Endothelial cell of hepatic sinusoid (primary cell): ENCODE results near the gene MYOT.

ENCODE experiments used
- in situ Hi-C: cut with HindIII; loops from 2 replicates; pipeline ENCODE4 v1.10.0; 2017; ENCODE audit warnings: low sequenced_read_pairs

The MYOT gene

GRCh38 chr5:137867664-137868063 lies at the start of gene MYOT:
MYOT (plus strand) TSS chr5:137867860; CDS start chr5:137870652, 2,792 bp downstream.
- in situ Hi-C loops: no loop called here

GRCh38 chr5:137819766-137820165 lies 47.9 kb upstream of the MYOT start:
- in situ Hi-C loops: no loop called here

- in situ Hi-C loops: no loop called here
Observed at GRCh38 chr5:137822158-137822764, 45.4 kb upstream of the MYOT start.

GRCh38 chr5:137822984-137823383 lies 44.7 kb upstream of the MYOT start:
- in situ Hi-C loops: no loop called here

DNA sequence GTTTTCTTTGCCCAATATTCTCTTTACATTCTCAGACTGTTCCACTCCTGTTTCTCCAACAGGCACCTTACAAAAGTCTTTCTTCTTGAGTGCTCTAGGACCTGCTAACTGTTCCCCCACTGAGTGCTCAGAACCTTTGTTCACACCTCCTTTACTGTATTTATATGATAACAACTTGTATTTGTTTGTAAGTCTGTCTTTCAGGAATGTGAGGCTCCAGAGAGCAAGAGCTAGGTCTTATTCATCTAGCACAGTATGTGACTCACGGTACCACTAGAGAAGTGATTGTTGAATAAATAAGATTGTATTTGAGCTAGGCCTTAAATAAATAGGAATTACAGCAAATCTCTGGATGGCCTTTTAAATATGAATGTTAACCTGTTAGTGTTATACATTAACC lies 42.5 kb upstream of the MYOT start:
- in situ Hi-C loops: no loop called here

GRCh38 chr5:137826067-137826466 lies 41.6 kb upstream of the MYOT start:
- in situ Hi-C loops: no loop called here

GRCh38 chr5:137828180-137828579 lies 39.5 kb upstream of the MYOT start:
- in situ Hi-C loops: no loop called here

GRCh38 chr5:137828664-137829063 lies 39.0 kb upstream of the MYOT start:
- in situ Hi-C loops: no loop called here

GRCh38 chr5:137831105-137831504 lies 36.6 kb upstream of the MYOT start:
- in situ Hi-C loops: no loop called here

- in situ Hi-C loops: no loop called here
Observed at GRCh38 chr5:137831526-137831925, 36.1 kb upstream of the MYOT start.

GRCh38 chr5:137832416-137832815 lies 35.2 kb upstream of the MYOT start:
- in situ Hi-C loops: no loop called here

DNA sequence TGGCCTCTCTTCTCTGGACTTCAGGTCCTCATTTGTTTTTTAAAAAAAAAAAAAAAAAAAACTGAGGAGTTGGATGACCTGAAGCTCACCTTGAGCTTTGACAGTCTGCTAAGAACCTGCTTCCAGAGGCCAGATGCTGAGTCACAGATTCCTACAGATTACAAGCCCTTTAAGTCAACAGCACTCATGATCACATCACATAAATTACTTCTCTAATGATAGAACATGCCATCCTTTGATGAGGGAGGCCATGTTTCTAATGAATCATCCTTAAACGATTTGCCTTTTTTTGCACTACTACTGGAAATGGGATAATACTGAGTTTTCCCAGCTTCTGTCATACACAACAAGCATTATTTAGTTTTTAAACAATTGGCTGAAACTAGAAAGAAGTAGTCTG lies 34.2 kb upstream of the MYOT start:
- in situ Hi-C loops: no loop called here

- in situ Hi-C loops: no loop called here
Observed at GRCh38 chr5:137834498-137835049, 33.1 kb upstream of the MYOT start.

- in situ Hi-C loops: no loop called here
Observed at GRCh38 chr5:137836298-137836697, 31.4 kb upstream of the MYOT start.

DNA sequence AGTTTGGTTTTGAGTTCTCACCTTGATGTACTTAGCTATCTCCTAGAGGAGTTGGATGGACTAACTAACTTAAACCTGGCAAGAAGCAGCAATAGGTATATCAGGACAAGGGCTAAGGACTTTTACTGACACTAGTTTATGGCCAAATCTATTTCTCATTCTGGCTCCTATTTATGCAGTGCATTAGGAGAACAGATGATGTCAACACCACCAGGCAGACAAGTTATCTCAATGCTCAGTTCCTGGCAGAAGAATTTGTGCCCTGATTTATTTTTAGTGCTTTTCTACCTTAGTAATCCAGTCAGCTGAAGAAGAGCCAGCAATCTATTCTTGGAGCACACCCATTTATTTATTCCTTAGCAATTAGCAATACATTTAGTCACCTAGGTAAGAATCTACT lies 30.7 kb upstream of the MYOT start:
- in situ Hi-C loops: no loop called here

DNA sequence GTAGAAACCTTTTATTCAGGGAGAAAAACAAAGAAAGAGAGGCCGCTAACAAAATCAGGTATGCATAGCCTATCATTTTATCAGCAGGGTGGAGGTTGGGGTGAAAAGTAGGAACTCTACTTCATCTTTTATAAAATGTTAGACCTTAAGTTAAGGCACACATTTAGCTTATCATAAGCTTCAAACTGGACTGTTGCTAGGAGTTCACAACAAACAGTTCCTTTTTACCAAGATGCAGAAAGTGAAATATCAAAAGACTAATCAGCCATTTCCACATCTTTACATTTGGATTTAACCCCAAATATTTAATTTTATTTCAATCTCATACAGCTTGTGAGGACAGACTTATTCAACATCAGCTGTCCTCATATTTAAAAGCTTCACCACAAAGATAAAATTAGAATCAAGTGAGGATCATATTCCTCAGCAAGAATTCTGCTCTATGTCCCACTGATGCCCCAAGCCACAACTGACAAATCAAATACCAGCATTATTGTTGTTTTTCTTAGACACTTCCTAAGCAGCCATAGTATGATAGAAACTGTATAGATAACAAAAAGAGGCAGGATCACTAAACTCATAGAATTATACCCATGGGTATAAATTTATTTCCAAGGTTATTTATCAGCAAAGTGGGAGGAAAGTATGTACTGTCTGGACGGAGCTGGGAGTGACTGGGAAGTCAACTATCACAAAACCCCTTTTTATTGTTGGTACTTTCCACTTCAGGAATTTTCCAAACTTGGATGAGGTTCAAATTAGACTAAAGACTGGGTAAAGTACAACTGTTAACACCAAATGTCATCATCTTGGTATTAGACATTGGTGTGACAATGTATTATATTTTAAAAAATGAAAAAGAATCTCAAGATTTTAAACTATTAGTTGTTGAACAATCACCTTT lies 29.9 kb upstream of the MYOT start:
- in situ Hi-C loops: no loop called here

- in situ Hi-C loops: no loop called here
Observed at GRCh38 chr5:137838976-137839375, 28.7 kb upstream of the MYOT start.

GRCh38 chr5:137842296-137842695 lies 25.4 kb upstream of the MYOT start:
- in situ Hi-C loops: no loop called here

GRCh38 chr5:137843676-137844299 lies 23.9 kb upstream of the MYOT start:
- in situ Hi-C loops: no loop called here

DNA sequence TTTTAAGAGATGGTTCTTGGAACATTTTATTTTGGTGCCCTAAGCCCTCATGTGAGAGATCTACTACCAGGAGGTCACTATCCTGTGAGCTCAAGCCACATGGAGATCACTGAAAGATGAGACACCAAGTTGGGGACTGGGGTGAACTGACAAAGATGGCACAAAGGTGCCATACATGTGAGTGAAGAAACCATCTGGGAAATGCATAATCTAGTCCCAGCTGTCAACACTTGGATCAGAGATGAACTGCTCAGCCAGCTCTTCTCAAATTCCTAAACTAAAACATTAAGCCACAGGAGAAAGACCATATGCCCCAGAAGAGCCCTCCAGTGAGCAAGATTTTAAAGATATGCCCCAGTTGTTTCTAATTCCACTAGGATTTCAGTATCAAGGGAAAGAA lies 22.2 kb upstream of the MYOT start:
- in situ Hi-C loops: loop anchor here (5.0 kb wide), 1 partner anchor 37 kb away; no protein-coding TSS in a partner anchor

GRCh38 chr5:137847687-137848086 lies 20.0 kb upstream of the MYOT start:
- in situ Hi-C loops: loop anchor here (5.0 kb wide), 1 partner anchor 35 kb away; no protein-coding TSS in a partner anchor
